Neural crest cell (in vitro differentiated cells): ENCODE results near the gene PDE4A. TPM values are rescaled to one million over a fixed set of nuclear protein-coding genes. Genes with fewer than 3 reads are reported as not detected.

Experiments used
- DNase-seq: peaks from one replicate; pipeline ENCODE4 v3.0.0; 2021; ENCODE audit warnings: low read depth, mixed read lengths, low spot score
- H3K27ac Mint-ChIP-seq: one replicate; pipeline ENCODE4 v1.8.0; 2021; ENCODE audit warnings: mild to moderate bottlenecking, mixed read lengths; ENCODE audit not compliant: unreplicated experiment
- H3K27me3 Mint-ChIP-seq: 2 replicates; pipeline ENCODE4 v1.8.0; 2021; ENCODE audit warnings: low read depth, mild to moderate bottlenecking, mixed read lengths
- H3K36me3 Mint-ChIP-seq: 2 replicates; pipeline ENCODE4 v1.8.0; 2021; ENCODE audit warnings: low read depth, mild to moderate bottlenecking, mixed read lengths
- H3K4me1 Mint-ChIP-seq: 2 replicates; pipeline ENCODE4 v1.8.0; 2021; ENCODE audit warnings: mixed read lengths
- H3K4me3 Mint-ChIP-seq: one replicate; pipeline ENCODE4 v1.8.0; 2021; ENCODE audit warnings: mild to moderate bottlenecking, mixed read lengths
- H3K9me3 Mint-ChIP-seq: 2 replicates; pipeline ENCODE4 v1.8.0; 2021; ENCODE audit warnings: mixed read lengths
- CTCF ChIP-seq: fragments of 200-600 bp; sonication (generic); conservative IDR thresholded peaks from 2 replicates; pipeline ENCODE4 v1.5.0; 2021; ENCODE audit warnings: antibody characterized with exemption, mild to moderate bottlenecking
- microRNA-seq: library from miRNA; unstranded; fragments of <30 nt; microRNA quantifications from one replicate; pipeline ENCODE4, GENCODE V29; 2020
- total RNA-seq: library from RNA; stranded (reverse); gene quantifications from 2 replicates; pipeline ENCODE4 v1.2.1, GENCODE V29; 2021

The PDE4A gene
- total RNA-seq, 1 donor from 2014 or later, result 1.5 TPM

- DNase-seq, result no peak
- TF ChIP-seq CTCF, result no peak
- peak overlapping the region; percentile 3 for H3K4me3 Mint-ChIP-seq
- peaks cover 49% of the 10 kb centered on the region for H3K27me3 Mint-ChIP-seq
- no peaks in the 10 kb centered on the region for H3K36me3 Mint-ChIP-seq
- peaks cover 26% of the 10 kb centered on the region for H3K4me1 Mint-ChIP-seq
- H3K27ac Mint-ChIP-seq, result no peak overlapping the region
- H3K9me3 Mint-ChIP-seq, result no peaks in the 10 kb centered on the region
Measured at GRCh38 chr19:10516064-10516385, 95.7 kb downstream of the PDE4A start.

GRCh38 chr19:10516671-10517286 is 96.4 kb downstream of the PDE4A start:
- Mint-ChIP-seq H3K4me3 (peak overlapping the region; percentile 79), H3K36me3 (no peaks in the 10 kb centered on the region), H3K4me1 (peaks cover 26% of the 10 kb centered on the region), H3K27me3 (peaks cover 49% of the 10 kb centered on the region), H3K27ac (no peak overlapping the region), H3K9me3 (no peaks in the 10 kb centered on the region)
- no peak for TF ChIP-seq CTCF
- no peak for DNase-seq

- Mint-ChIP-seq H3K36me3 (no peaks in the 10 kb centered on the region), H3K27me3 (peaks cover 49% of the 10 kb centered on the region), H3K4me3 (peak within 1 kb of the TSS; percentile 79), H3K4me1 (peaks cover 26% of the 10 kb centered on the region), H3K9me3 (no peaks in the 10 kb centered on the region), H3K27ac (no peak within 1 kb of the TSS)
- DNase-seq, result no peak
- no peak for TF ChIP-seq CTCF
Measured at GRCh38 chr19:10517361-10517759, 97.0 kb downstream of the PDE4A start, which contains the start of gene S1PR5. Gene S1PR5 (minus strand): TSS chr19:10517447. CDS start chr19:10515011, 2,436 bp downstream.

- Mint-ChIP-seq H3K4me3 (peak overlapping the region; percentile 75), H3K27ac (no peak overlapping the region), H3K36me3 (no peaks in the 10 kb centered on the region), H3K9me3 (no peaks in the 10 kb centered on the region), H3K27me3 (peaks cover 49% of the 10 kb centered on the region), H3K4me1 (peaks cover 26% of the 10 kb centered on the region)
- no peak for DNase-seq
- TF ChIP-seq CTCF, result no peak
Measured at GRCh38 chr19:10517760-10518443, 97.6 kb downstream of the PDE4A start.

- Mint-ChIP-seq H3K9me3 (no peaks in the 10 kb centered on the region), H3K27ac (no peak overlapping the region), H3K36me3 (no peaks in the 10 kb centered on the region), H3K4me1 (peaks cover 26% of the 10 kb centered on the region), H3K4me3 (peak overlapping the region; percentile 75), H3K27me3 (peaks cover 44% of the 10 kb centered on the region)
- no peak for TF ChIP-seq CTCF
- DNase-seq, result no peak
Measured at GRCh38 chr19:10518444-10519361, 98.4 kb downstream of the PDE4A start.

Small RNAs within 50 kb of the gene (microRNA-seq; reads per million reads assigned to microRNA genes)
- not detected for gene MIR1181

Other genes with a start within 250 kb of the PDE4A start
- 288 and 333 TPM in 2 replicates for gene DNMT1, start 225.6 kb upstream of the PDE4A start, total RNA-seq
- 24.8 and 26.3 TPM in 2 replicates for gene S1PR2, start 189.2 kb upstream of the PDE4A start, total RNA-seq
- gene MRPL4, start 168.3 kb upstream of the PDE4A start, total RNA-seq, result 75.4 and 75.6 TPM in 2 replicates
- 0.14 and 0.23 TPM in 2 replicates for gene ICAM1, start 149.4 kb upstream of the PDE4A start, total RNA-seq
- gene ICAM4, start 133.6 kb upstream of the PDE4A start, total RNA-seq, result not detected in 2 replicates
- not detected in 2 replicates for gene ICAM5, start 130.6 kb upstream of the PDE4A start, total RNA-seq
- gene ZGLP1, start 110.7 kb upstream of the PDE4A start, total RNA-seq, result 10.4 and 11.3 TPM in 2 replicates
- gene FDX2, start 104.5 kb upstream of the PDE4A start, total RNA-seq, result 20.0 and 22.5 TPM in 2 replicates
- 75.9 and 78.2 TPM in 2 replicates for gene RAVER1, start 87.0 kb upstream of the PDE4A start, total RNA-seq
- gene ICAM3, start 80.9 kb upstream of the PDE4A start, total RNA-seq, result 9.7 and 10.0 TPM in 2 replicates
- gene TYK2, start 40.0 kb upstream of the PDE4A start, total RNA-seq, result 100 and 103 TPM in 2 replicates
- gene CDC37, start 17.0 kb upstream of the PDE4A start, total RNA-seq, result 164 TPM in 2 replicates
- 79.7 and 82.5 TPM in 2 replicates for gene KEAP1, start 82.8 kb downstream of the PDE4A start, total RNA-seq
- gene S1PR5, start 96.9 kb downstream of the PDE4A start, total RNA-seq, result 0.79 and 1.1 TPM in 2 replicates
- gene ATG4D, start 123.4 kb downstream of the PDE4A start, total RNA-seq, result 53.3 and 56.7 TPM in 2 replicates
- gene KRI1, start 145.5 kb downstream of the PDE4A start, total RNA-seq, result 41.2 and 42.5 TPM in 2 replicates
- 8.7 and 9.5 TPM in 2 replicates for gene CDKN2D, start 148.4 kb downstream of the PDE4A start, total RNA-seq
- not detected in 2 replicates for gene AP1M2, start 166.8 kb downstream of the PDE4A start, total RNA-seq
- gene SLC44A2, start 205.0 kb downstream of the PDE4A start, total RNA-seq, result 94.5 and 99.5 TPM in 2 replicates
- gene ILF3, start 233.8 kb downstream of the PDE4A start, total RNA-seq, result 848 and 861 TPM in 2 replicates